ENCODE results near the gene ESPN.
"Not testable (repeated sequence)": the region's sequence is repeated elsewhere in the genome, so short reads cannot be mapped to it uniquely, and the experiment has no call there.

- TF ChIP-seq POLR2A (IDR thresholded peaks at IDR 0.05) = not testable (repeated sequence)
- TF ChIP-seq, protein P1, sequence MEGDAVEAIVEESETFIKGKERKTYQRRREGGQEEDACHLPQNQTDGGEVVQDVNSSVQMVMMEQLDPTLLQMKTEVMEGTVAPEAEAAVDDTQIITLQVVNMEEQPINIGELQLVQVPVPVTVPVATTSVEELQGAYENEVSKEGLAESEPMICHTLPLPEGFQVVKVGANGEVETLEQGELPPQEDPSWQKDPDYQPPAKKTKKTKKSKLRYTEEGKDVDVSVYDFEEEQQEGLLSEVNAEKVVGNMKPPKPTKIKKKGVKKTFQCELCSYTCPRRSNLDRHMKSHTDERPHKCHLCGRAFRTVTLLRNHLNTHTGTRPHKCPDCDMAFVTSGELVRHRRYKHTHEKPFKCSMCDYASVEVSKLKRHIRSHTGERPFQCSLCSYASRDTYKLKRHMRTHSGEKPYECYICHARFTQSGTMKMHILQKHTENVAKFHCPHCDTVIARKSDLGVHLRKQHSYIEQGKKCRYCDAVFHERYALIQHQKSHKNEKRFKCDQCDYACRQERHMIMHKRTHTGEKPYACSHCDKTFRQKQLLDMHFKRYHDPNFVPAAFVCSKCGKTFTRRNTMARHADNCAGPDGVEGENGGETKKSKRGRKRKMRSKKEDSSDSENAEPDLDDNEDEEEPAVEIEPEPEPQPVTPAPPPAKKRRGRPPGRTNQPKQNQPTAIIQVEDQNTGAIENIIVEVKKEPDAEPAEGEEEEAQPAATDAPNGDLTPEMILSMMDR (IDR thresholded peaks at IDR 0.05) = not testable (repeated sequence)
These were observed 29.6 kb downstream of the ESPN start for GRCh38 chr1:6453895-6454855.

Measured in gastroesophageal sphincter (tissue), 3 donors.